KOPT-K1 (cell line): ENCODE measurements around the gene PDCL3.

Experiments used
- H3K27ac ChIP-seq: fragments of 200-600 bp; sonication (generic); 2 replicates; pipeline ENCODE4 v1.5.1; 2016; ENCODE audit warnings: antibody characterized with exemption, mild to moderate bottlenecking, low read depth, low read length; ENCODE audit not compliant: poor library complexity, severe bottlenecking
- H3K36me3 ChIP-seq: fragments of 200-600 bp; sonication (generic); 2 replicates; pipeline ENCODE4 v1.5.1; 2017; ENCODE audit warnings: antibody characterized with exemption, mild to moderate bottlenecking, low read length, moderate library complexity; ENCODE audit not compliant: insufficient read depth
- H3K9me3 ChIP-seq: fragments of 200-600 bp; sonication (generic); 2 replicates; pipeline ENCODE4 v1.5.1; 2017; ENCODE audit warnings: antibody characterized with exemption, low read length, mild to moderate bottlenecking; ENCODE audit not compliant: insufficient read depth, poor library complexity, severe bottlenecking

The PDCL3 gene

GRCh38 chr2:100544911-100545596 lies 17.7 kb upstream of the PDCL3 start:
- Histone ChIP-seq H3K27ac (no peak overlapping the region), H3K36me3 (no peaks in the 10 kb centered on the region), H3K9me3 (no peaks in the 10 kb centered on the region)

DNA sequence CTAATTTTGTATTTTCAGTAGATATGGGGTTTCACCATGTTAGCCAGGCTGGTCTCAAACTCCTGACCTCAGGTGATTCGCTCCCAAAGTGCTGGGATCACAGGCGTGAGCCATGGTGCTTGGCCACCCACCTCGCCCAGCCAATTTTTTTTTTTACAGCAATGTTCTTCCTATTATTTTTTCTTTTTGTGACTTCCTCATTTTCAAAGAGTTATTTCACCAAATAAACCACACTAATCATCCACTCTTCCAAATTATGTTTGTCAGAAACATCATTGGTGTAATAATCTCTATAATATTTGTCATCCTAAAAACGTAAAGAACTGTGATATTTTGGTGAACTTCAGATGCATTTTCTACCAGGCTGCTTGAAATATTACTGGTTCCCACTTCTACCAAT lies 16.3 kb upstream of the PDCL3 start:
- no peaks in the 10 kb centered on the region for H3K9me3 ChIP-seq

GRCh38 chr2:100548771-100549170 lies 14.0 kb upstream of the PDCL3 start:
- no peak overlapping the region for H3K27ac ChIP-seq
- H3K36me3 ChIP-seq, result no peaks in the 10 kb centered on the region
- no peaks in the 10 kb centered on the region for H3K9me3 ChIP-seq

More for the DNA sequence above, 16.3 kb upstream of the PDCL3 start:
- no peaks in the 10 kb centered on the region for H3K36me3 ChIP-seq
- H3K27ac ChIP-seq, result no peak overlapping the region

DNA sequence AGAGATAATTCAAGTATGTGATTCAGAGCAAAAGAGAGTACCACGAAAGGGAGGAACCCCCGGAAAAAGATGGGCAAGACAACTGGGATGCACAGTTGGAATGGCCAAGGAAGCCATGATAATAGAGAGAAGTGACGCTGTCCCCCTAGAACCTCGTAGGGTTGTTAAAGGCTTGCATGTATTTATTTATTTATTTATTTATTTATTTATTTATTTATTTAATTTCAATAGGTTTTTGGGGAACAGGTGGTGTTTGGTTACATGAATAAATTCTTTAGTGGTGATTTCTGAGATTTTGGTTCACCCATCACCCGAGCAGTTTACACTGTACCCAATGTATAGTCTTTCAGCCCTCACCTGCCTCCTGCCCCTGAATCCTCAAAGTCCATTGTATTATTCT lies 11.5 kb upstream of the PDCL3 start:
- peaks cover 5% of the 10 kb centered on the region for H3K9me3 ChIP-seq
- H3K36me3 ChIP-seq, result no peaks in the 10 kb centered on the region
- no peak overlapping the region for H3K27ac ChIP-seq

DNA sequence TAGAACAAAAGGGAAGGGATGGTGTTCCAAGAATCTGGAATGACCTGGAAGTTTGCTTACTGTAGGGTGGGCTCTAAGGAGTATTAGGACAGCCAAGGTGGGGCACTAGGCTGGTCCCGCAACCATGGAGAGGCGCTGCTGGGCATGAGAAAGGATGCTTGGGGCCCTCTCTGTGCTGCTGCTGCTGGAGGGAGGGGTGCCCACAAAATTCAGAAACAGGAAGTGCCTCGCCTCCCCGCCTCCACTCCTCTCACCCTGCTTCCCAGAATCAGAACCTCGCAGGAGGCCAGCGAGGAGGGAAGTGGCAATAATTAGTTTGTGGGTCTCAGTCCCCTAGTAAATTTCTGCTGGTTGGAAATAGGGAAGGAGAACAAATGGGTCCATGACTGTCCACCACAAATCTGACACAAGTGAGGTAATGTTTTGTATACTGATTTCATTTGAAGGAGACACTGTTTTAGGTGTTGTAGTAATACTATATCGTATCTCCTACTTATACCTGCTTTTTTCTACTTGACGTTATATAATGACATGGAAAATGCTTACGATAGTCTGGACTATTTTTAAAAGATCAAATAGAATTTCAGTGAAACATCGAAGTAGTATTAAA lies 7.9 kb upstream of the PDCL3 start:
- Histone ChIP-seq H3K36me3 (no peaks in the 10 kb centered on the region), H3K9me3 (peaks cover 5% of the 10 kb centered on the region), H3K27ac (no peak overlapping the region)

- no peaks in the 10 kb centered on the region for H3K36me3 ChIP-seq
- peaks cover 5% of the 10 kb centered on the region for H3K9me3 ChIP-seq
- H3K27ac ChIP-seq, result no peak overlapping the region
These were observed 6.0 kb upstream of the PDCL3 start for GRCh38 chr2:100556746-100557145.

DNA sequence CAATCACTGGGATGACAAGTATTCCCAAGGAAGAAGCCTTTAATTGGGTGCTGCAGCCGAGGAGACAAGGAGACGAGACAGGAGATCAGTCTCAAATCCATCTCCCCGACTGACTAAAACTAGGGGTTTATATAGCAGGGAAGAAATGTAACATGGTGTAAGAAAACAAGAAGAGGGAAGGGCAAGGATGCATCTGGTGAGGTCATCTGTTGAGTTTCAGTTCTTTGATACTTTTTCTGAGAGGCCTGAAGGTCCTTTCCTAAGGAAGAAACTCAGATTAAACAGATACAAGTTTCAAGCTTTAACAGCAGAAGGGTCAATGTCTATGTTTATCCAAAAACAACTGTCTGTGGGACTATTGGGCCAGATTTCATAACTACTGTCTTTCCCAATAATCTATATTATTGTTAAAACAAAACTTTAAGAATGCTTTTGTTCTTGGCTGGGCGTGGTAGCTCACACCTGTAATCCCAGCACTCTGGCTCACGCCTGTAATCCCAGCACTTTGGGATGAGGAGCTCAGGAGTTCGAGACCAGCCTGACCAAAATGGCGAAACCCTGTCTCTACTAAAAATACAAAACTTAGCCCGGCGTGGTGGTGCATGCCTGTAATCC lies 2.5 kb upstream of the PDCL3 start:
- Histone ChIP-seq H3K27ac (no peak overlapping the region), H3K36me3 (peaks cover 7% of the 10 kb centered on the region; the same call in 1 of the 2 replicates), H3K9me3 (no peaks in the 10 kb centered on the region)

GRCh38 chr2:100561191-100561590 lies 1.6 kb upstream of the PDCL3 start:
- no peaks in the 10 kb centered on the region for H3K9me3 ChIP-seq
- peaks cover 10% of the 10 kb centered on the region for H3K36me3 ChIP-seq
- no peak overlapping the region for H3K27ac ChIP-seq

DNA sequence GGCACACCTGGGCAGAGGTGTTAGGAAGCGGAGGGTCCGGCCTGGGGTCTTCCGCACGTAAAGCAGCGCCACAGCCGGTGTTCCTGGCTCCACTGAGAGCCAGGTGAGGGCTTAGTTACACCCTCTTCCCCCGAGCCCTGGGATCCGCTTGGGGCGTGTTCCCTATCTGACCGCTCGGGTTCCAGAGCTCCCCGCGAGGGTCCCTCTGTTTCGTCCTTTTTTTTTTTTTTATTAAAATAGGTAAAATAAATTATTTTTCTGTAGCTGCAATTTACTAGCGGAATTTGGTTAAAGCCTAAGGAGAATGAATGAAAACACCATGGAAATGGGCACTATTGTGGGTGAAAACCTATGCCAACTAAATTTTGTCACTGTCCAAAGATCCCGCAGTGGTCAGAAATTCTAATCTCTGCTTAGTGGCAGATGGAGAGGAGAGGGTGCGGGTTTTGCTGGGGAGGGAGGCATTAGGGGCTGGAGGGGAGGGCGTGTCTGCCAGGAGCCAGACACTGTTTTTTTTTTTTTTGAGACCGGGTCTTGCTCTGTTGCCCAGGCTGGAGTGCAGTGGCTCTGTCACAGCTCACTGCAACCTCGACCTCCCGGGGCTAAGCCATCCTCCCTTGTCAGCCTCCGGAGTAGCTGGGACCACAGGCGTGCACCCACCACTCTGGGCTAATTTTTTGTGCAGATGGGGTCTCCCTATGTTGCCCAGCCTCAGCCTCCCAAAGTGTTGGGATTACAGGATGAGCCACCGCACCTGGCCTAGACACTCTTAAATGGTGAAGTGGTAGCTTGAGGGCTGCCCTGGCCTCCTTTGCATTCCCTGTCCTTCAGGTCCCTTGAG lies 834 bp downstream of the PDCL3 start:
- no peaks in the 10 kb centered on the region for H3K9me3 ChIP-seq
- H3K36me3 ChIP-seq, result peaks cover 34% of the 10 kb centered on the region
- peak overlapping the region; percentile 87 for H3K27ac ChIP-seq

GRCh38 chr2:100568989-100569388 lies 6.2 kb downstream of the PDCL3 start:
- no peaks in the 10 kb centered on the region for H3K9me3 ChIP-seq
- no peak overlapping the region for H3K27ac ChIP-seq
- H3K36me3 ChIP-seq, result peaks cover 87% of the 10 kb centered on the region

DNA sequence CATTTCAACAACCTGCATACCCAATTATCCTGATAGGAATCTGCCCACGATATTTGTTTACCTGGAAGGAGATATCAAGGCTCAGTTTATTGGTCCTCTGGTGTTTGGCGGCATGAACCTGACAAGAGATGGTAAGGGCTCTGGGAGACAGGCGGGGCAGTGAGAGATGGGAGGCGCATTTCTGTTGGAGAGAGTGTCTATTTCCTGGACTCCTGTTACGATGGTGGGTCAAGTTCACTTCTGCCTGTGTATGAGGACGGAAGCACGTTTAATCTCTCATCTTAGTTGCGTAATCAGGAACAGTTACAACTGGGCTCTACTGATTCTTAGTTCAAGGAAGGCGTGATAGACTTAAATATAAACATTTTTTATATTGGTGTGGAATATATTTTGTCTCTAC lies 8.9 kb downstream of the PDCL3 start:
- no peak overlapping the region for H3K27ac ChIP-seq
- no peaks in the 10 kb centered on the region for H3K9me3 ChIP-seq
- peaks cover 96% of the 10 kb centered on the region for H3K36me3 ChIP-seq

DNA sequence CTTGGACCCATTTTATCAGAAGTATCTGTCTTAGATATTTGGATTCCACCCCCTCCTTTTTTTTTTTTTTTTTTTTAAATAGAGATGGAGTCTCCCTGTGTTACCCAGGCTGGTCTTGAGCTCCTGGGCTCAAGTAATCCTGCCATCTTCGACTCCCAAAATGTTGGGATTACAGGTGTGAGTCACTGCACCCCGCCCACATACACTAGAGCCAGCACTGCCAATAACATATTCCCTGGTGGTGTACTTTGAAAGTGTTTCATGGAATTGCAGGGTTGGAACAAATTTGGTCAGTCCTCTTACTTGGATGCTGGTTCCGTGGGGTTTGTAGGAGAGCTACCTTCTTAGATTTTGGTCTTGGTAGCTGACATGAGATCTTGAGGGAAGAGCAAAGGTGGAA lies 15.0 kb downstream of the PDCL3 start:
- Histone ChIP-seq H3K36me3 (peaks cover 48% of the 10 kb centered on the region), H3K27ac (no peak overlapping the region), H3K9me3 (no peaks in the 10 kb centered on the region)

DNA sequence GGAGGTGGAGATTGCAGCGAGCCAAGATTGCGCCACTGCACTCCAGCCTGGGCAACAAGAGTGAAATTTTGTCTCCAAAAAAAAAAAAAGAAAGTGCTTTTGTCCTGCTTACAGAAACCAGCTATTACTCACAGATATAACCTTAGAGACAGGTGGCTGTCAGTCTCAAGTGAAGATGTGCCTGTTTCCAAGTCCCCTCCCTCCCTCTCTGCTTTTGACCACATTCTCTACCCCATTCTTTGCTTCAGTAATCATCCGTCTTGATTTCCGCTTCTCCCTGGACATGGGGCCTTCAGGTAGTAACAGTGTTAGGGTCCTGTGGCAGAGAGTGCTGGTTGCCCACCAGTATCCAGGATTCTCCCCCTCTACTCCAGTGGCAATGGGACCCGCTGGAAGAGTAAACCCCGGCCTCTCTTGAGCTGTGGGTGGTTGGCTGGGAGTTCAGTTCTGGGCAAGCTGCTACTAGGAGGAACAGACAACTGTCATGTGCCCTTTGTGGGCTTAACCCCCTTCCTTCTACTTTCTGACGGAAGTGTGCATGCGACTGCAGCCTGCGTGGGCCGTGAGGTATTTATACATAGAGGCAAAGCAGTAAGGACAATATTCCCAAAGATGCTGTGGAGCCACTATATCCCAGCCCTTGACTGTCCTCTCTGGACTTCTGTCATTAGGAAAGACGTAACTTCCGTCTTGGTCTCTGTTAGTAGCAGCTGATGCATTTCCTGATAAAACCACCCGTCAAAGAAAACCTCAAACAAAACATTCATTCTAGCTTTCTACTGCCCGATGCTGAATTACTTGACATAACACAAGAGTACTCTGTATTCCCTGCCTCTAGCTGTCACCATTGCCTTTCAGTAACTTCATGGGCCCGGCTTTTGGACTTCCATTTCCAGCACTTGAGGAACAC lies 17.8 kb downstream of the PDCL3 start:
- H3K9me3 ChIP-seq, result no peaks in the 10 kb centered on the region
- peaks cover 20% of the 10 kb centered on the region for H3K36me3 ChIP-seq
- peak overlapping the region; percentile 91 for H3K27ac ChIP-seq

DNA sequence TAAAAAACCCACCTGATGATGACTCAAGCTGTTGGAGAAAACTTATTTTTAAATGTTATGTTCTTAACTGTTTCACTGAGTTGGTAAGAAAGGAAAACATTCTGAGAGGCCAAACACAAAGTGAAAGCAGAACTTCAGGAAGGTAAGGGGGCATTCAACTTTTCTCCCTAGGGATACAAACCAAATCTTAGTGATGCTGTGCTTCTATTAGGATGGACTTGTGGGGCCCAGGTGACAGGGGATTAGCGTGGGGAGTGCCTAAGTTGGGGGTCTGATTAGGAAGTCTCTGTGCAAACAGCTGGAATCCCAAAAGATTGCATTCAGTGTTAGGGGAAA lies 18.5 kb downstream of the PDCL3 start:
- H3K9me3 ChIP-seq, result no peaks in the 10 kb centered on the region
- H3K27ac ChIP-seq, result peak overlapping the region; percentile 91
- H3K36me3 ChIP-seq, result peaks cover 14% of the 10 kb centered on the region
